HG03378 (cell line): ENCODE results near the gene RTKN.
"Not testable (repeated sequence)": the region's sequence is repeated elsewhere in the genome, so short reads cannot be mapped to it uniquely, and the experiment has no call there.

ENCODE experiments used
- ATAC-seq: cut with Tn5 transposase; IDR thresholded peaks from one replicate; pipeline ENCODE4 v1.9.1; 2021; ENCODE audit warnings: mild to moderate bottlenecking, moderate library complexity; ENCODE audit not compliant: unreplicated experiment

RTKN gene

GRCh38 chr2:74420443-74421103 is 21.2 kb downstream of the RTKN start:
- ATAC-seq: not testable (repeated sequence)

GRCh38 chr2:74420006-74420405 is 21.7 kb downstream of the RTKN start:
- ATAC-seq: no peak

GRCh38 chr2:74419345-74419744 is 22.4 kb downstream of the RTKN start:
- ATAC-seq: no peak

GRCh38 chr2:74418312-74418711 is 23.4 kb downstream of the RTKN start:
- ATAC-seq: no peak

GRCh38 chr2:74417763-74418162 is 24.0 kb downstream of the RTKN start:
- ATAC-seq: no peak

- ATAC-seq: no peak
Measured at GRCh38 chr2:74417197-74417596, 24.5 kb downstream of the RTKN start.

- ATAC-seq: no peak
Measured at GRCh38 chr2:74416778-74417177, 25.0 kb downstream of the RTKN start.

- no peak for ATAC-seq
Measured at GRCh38 chr2:74415762-74416395, 25.9 kb downstream of the RTKN start.

- no peak for ATAC-seq
Measured at GRCh38 chr2:74414881-74415761, 26.6 kb downstream of the RTKN start.

- ATAC-seq: no peak
Measured at GRCh38 chr2:74414441-74414840, 27.3 kb downstream of the RTKN start.

GRCh38 chr2:74413001-74413698 is 28.6 kb downstream of the RTKN start:
- ATAC-seq: no peak

GRCh38 chr2:74407682-74408081 is 34.1 kb downstream of the RTKN start:
- no peak for ATAC-seq

GRCh38 chr2:74406035-74406434 is 35.7 kb downstream of the RTKN start:
- peak; percentile 79 for ATAC-seq

GRCh38 chr2:74401891-74402290 is 39.8 kb downstream of the RTKN start:
- ATAC-seq: no peak

GRCh38 chr2:74399785-74400184 is 42.0 kb downstream of the RTKN start:
- no peak for ATAC-seq

- ATAC-seq: no peak
Measured at GRCh38 chr2:74396149-74396548, 45.6 kb downstream of the RTKN start.

GRCh38 chr2:74393525-74393924 is 48.2 kb downstream of the RTKN start:
- ATAC-seq: no peak

GRCh38 chr2:74392449-74392743 is 49.3 kb downstream of the RTKN start:
- no peak for ATAC-seq

- peak; percentile 78 for ATAC-seq
Measured at GRCh38 chr2:74391580-74392448, 49.9 kb downstream of the RTKN start.

GRCh38 chr2:74391209-74391579 is 50.5 kb downstream of the RTKN start:
- no peak for ATAC-seq

- no peak for ATAC-seq
Measured at GRCh38 chr2:74390606-74391005, 51.1 kb downstream of the RTKN start.
